ENCODE results near the gene VPS45.
"Not testable (repeated sequence)": the region's sequence is repeated elsewhere in the genome, so short reads cannot be mapped to it uniquely, and the experiment has no call there.

VPS45 gene

DNA sequence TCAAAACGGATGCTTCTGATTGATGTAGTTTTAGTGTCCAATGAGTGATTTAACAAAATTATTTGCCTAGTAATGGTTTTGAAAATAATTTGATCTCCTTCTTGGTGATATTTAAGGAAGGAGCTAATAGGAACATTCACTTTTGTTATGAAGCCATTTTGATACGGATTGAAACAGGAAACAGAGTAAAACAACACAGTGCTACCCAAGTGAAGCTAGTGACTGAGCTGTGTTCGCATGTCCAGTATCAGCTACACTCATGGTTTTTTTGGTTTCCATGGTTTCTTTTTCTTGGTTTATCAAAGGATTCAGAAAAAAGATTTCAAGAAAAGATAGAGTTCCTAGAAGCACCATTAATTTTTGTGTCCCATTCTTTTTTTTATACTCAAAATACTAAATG is 42.0 kb downstream of the VPS45 start:
- H3K9ac ChIP-seq (ENCODE audit: low read length), result no peak overlapping the region
- no peaks in the 10 kb centered on the region for H3K4me1 ChIP-seq (ENCODE audit: control insufficient read depth, insufficient read depth, low read length)
- peaks cover 4% of the 10 kb centered on the region for H3K36me3 ChIP-seq (ENCODE audit: control insufficient read depth, insufficient read depth, low read length)
- no peak overlapping the region for H3K4me3 ChIP-seq (ENCODE audit: low read length)
- no peaks in the 10 kb centered on the region for H3K27me3 ChIP-seq (ENCODE audit: control insufficient read depth, insufficient read depth, low read length)
- no peaks in the 10 kb centered on the region for H3K9me3 ChIP-seq (ENCODE audit: control insufficient read depth, low read length)

- Histone ChIP-seq H3K4me1 (ENCODE audit: control insufficient read depth, insufficient read depth, low read length) (no peaks in the 10 kb centered on the region), H3K9ac (ENCODE audit: low read length) (no peak overlapping the region), H3K9me3 (ENCODE audit: control insufficient read depth, low read length) (no peaks in the 10 kb centered on the region), H3K27me3 (ENCODE audit: control insufficient read depth, insufficient read depth, low read length) (no peaks in the 10 kb centered on the region), H3K36me3 (ENCODE audit: control insufficient read depth, insufficient read depth, low read length) (peaks cover 4% of the 10 kb centered on the region), H3K4me3 (ENCODE audit: low read length) (no peak overlapping the region)
Measured at GRCh38 chr1:150110116-150110515, 42.5 kb downstream of the VPS45 start.

DNA sequence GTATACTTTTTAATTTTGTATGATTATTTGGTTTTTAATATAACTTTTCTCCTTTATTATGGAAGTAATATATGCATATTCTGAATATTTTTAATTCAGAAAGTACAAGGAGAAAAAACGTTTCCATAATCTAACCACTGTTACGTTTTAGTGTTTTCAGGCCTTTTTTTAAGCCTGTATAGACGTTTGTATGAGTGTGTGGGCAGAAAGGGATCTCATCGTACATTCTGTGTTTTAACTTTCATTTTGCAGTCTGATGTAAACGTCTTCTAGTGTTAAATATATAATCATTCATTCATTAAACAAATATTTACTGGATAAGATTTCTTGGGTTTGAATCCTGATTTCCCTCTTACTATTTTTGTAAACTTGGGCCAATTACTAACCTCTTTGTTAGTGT is 44.1 kb downstream of the VPS45 start:
- Histone ChIP-seq H3K27me3 (ENCODE audit: control insufficient read depth, insufficient read depth, low read length) (no peaks in the 10 kb centered on the region), H3K9me3 (ENCODE audit: control insufficient read depth, low read length) (no peaks in the 10 kb centered on the region), H3K36me3 (ENCODE audit: control insufficient read depth, insufficient read depth, low read length) (peaks cover 4% of the 10 kb centered on the region), H3K9ac (ENCODE audit: low read length) (no peak overlapping the region), H3K4me3 (ENCODE audit: low read length) (no peak overlapping the region), H3K4me1 (ENCODE audit: control insufficient read depth, insufficient read depth, low read length) (no peaks in the 10 kb centered on the region)

DNA sequence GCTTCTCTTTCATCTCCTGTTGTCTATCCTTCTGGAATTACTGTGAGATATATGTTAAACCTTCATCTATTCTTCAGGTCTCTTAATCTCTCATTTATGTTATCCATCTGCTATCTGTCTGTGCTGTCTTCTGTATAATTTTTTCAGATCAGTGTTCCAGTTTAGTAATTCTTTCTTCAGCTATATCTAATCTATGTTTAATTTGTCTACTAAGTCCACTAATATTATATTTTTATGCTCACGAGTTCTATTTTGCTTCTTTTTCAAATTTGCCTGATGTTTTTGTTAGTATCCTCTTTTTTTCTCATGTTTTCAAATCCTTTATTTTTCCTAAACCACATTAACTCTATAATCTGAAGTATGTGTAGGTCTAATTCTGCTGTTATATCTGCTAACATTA is 47.5 kb downstream of the VPS45 start:
- H3K9ac ChIP-seq (ENCODE audit: low read length), result no peak overlapping the region
- H3K4me3 ChIP-seq (ENCODE audit: low read length), result no peak overlapping the region
- H3K9me3 ChIP-seq (ENCODE audit: control insufficient read depth, low read length), result no peaks in the 10 kb centered on the region
- peaks cover 4% of the 10 kb centered on the region for H3K36me3 ChIP-seq (ENCODE audit: control insufficient read depth, insufficient read depth, low read length)
- no peaks in the 10 kb centered on the region for H3K27me3 ChIP-seq (ENCODE audit: control insufficient read depth, insufficient read depth, low read length)
- no peaks in the 10 kb centered on the region for H3K4me1 ChIP-seq (ENCODE audit: control insufficient read depth, insufficient read depth, low read length)

DNA sequence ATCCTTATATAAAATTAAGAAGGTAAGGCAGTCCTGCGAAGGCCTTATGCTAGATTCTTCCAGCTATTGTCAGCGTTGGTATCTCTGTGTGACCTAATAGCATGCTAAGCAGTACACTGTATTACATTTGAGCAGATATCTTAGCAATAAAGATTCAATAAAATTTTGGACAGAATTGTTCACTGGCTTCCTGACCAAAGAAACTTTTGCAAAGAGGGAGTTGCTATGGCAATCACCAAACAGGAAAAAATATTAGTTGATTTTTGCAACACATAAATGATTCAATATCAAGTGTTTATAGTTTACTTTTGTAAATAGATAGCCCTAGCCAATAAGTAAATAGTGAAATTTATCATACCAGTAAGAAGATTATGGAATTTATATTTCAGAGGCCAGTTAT is 51.1 kb downstream of the VPS45 start:
- Histone ChIP-seq H3K9me3 (ENCODE audit: control insufficient read depth, low read length) (no peaks in the 10 kb centered on the region), H3K27me3 (ENCODE audit: control insufficient read depth, insufficient read depth, low read length) (no peaks in the 10 kb centered on the region), H3K9ac (ENCODE audit: low read length) (no peak overlapping the region), H3K4me3 (ENCODE audit: low read length) (no peak overlapping the region), H3K36me3 (ENCODE audit: control insufficient read depth, insufficient read depth, low read length) (no peaks in the 10 kb centered on the region), H3K4me1 (ENCODE audit: control insufficient read depth, insufficient read depth, low read length) (no peaks in the 10 kb centered on the region)

DNA sequence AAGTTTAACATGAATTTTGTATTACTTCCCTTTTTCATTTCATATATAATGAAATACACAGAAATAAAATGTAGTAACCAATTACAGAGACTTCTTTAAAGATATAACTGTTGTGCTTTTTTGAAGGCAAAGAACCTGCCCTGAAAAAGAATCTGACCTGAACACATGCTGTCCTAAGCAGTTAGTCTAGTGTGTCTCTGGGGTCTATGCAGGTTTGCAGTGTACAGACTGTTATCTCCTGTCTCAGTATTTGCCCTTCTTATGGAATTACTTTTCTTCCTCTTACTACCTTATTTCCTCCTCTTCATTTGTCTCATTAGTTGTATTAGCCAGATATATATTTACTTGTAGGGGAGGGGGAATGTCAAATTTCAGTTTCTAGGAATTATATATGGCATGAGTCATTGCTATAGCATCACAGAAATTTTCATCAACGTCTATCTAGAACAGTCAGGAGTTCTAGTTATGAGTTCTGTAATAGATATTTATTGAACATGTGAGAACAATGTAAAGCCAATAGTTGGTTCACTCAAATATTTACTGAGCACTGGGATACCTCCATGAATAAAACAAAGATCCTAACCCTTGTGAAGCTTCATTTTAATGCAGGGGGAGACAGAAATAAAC is 53.8 kb downstream of the VPS45 start:
- no peaks in the 10 kb centered on the region for H3K9me3 ChIP-seq (ENCODE audit: control insufficient read depth, low read length)
- no peaks in the 10 kb centered on the region for H3K4me1 ChIP-seq (ENCODE audit: control insufficient read depth, insufficient read depth, low read length)
- H3K4me3 ChIP-seq (ENCODE audit: low read length), result no peak overlapping the region
- H3K36me3 ChIP-seq (ENCODE audit: control insufficient read depth, insufficient read depth, low read length), result no peaks in the 10 kb centered on the region
- no peak overlapping the region for H3K9ac ChIP-seq (ENCODE audit: low read length)
- no peaks in the 10 kb centered on the region for H3K27me3 ChIP-seq (ENCODE audit: control insufficient read depth, insufficient read depth, low read length)

DNA sequence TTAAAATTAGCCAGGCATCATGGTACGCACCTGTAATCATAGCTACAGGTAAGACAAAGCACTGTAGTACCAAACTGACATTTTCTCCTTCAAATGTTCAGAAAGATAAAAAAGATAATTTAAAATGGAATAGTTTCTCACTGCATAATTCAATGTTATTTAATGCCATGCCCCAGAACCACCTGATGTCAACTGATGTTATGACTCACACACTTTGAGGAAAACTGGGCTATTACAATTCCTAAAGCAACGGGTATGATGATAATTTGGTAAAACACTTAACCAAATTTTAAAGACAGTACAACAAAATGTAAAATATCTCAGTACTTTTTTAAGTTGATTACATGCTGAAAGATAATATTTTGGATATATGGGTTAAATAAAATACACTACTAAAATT is 59.2 kb downstream of the VPS45 start:
- H3K4me1 ChIP-seq (ENCODE audit: control insufficient read depth, insufficient read depth, low read length), result no peaks in the 10 kb centered on the region
- no peak overlapping the region for H3K9ac ChIP-seq (ENCODE audit: low read length)
- no peak overlapping the region for H3K4me3 ChIP-seq (ENCODE audit: low read length)
- H3K27me3 ChIP-seq (ENCODE audit: control insufficient read depth, insufficient read depth, low read length), result no peaks in the 10 kb centered on the region
- H3K36me3 ChIP-seq (ENCODE audit: control insufficient read depth, insufficient read depth, low read length), result no peaks in the 10 kb centered on the region
- no peaks in the 10 kb centered on the region for H3K9me3 ChIP-seq (ENCODE audit: control insufficient read depth, low read length)

DNA sequence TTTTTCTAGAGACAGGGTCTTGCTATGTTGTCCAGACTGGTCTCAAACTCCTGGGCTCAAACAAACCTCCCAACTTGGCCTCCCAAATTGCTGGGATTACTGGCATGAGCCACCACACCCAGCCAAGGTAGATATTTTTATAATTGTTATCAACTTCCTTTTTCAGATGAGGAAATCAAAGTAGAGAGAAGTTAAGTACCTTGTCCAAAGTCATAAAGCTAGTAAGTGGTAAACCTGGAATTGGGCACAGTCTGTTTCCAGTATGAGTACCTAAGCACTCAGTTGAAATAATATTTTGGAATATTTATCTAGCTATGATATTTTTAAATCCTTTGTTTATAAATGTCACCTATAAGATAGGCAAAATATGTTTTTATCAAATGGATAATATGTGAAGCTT is 59.9 kb downstream of the VPS45 start:
- Histone ChIP-seq H3K9me3 (ENCODE audit: control insufficient read depth, low read length) (no peaks in the 10 kb centered on the region), H3K27me3 (ENCODE audit: control insufficient read depth, insufficient read depth, low read length) (no peaks in the 10 kb centered on the region), H3K4me1 (ENCODE audit: control insufficient read depth, insufficient read depth, low read length) (no peaks in the 10 kb centered on the region), H3K36me3 (ENCODE audit: control insufficient read depth, insufficient read depth, low read length) (no peaks in the 10 kb centered on the region), H3K4me3 (ENCODE audit: low read length) (no peak overlapping the region), H3K9ac (ENCODE audit: low read length) (no peak overlapping the region)

- H3K9me3 ChIP-seq (ENCODE audit: control insufficient read depth, low read length), result no peaks in the 10 kb centered on the region
- H3K4me1 ChIP-seq (ENCODE audit: control insufficient read depth, insufficient read depth, low read length), result no peaks in the 10 kb centered on the region
- no peaks in the 10 kb centered on the region for H3K27me3 ChIP-seq (ENCODE audit: control insufficient read depth, insufficient read depth, low read length)
- no peak overlapping the region for H3K4me3 ChIP-seq (ENCODE audit: low read length)
- H3K36me3 ChIP-seq (ENCODE audit: control insufficient read depth, insufficient read depth, low read length), result no peaks in the 10 kb centered on the region
- H3K9ac ChIP-seq (ENCODE audit: low read length), result no peak overlapping the region
Measured at GRCh38 chr1:150127868-150128267, 60.3 kb downstream of the VPS45 start.

GRCh38 chr1:150132372-150132771 is 64.8 kb downstream of the VPS45 start:
- Histone ChIP-seq H3K4me3 (ENCODE audit: low read length) (no peak overlapping the region), H3K9ac (ENCODE audit: low read length) (no peak overlapping the region), H3K4me1 (ENCODE audit: control insufficient read depth, insufficient read depth, low read length) (no peaks in the 10 kb centered on the region), H3K36me3 (ENCODE audit: control insufficient read depth, insufficient read depth, low read length) (no peaks in the 10 kb centered on the region), H3K27me3 (ENCODE audit: control insufficient read depth, insufficient read depth, low read length) (no peaks in the 10 kb centered on the region), H3K9me3 (ENCODE audit: control insufficient read depth, low read length) (no peaks in the 10 kb centered on the region)

DNA sequence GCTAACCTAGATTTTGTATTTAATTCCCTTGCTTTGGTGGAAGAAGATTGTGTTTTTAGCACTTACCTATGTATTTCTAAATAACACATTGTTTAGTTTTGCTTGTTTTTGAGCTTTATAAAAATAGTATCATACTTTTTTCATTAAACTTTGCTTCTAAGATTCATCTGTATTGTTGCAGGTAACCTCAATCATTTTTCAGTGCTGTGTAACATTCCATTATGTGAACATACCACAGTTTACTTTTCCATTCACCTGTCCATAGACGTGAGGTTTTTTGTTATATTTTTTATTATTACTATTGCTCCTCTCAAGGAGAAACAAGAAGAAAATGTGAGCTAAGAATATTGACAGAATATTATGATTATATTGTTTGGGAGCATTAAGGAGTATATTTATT is 67.0 kb downstream of the VPS45 start:
- Histone ChIP-seq H3K27me3 (ENCODE audit: control insufficient read depth, insufficient read depth, low read length) (no peaks in the 10 kb centered on the region), H3K9me3 (ENCODE audit: control insufficient read depth, low read length) (no peaks in the 10 kb centered on the region), H3K4me3 (ENCODE audit: low read length) (no peak overlapping the region), H3K36me3 (ENCODE audit: control insufficient read depth, insufficient read depth, low read length) (no peaks in the 10 kb centered on the region), H3K9ac (ENCODE audit: low read length) (no peak overlapping the region), H3K4me1 (ENCODE audit: control insufficient read depth, insufficient read depth, low read length) (no peaks in the 10 kb centered on the region)

DNA sequence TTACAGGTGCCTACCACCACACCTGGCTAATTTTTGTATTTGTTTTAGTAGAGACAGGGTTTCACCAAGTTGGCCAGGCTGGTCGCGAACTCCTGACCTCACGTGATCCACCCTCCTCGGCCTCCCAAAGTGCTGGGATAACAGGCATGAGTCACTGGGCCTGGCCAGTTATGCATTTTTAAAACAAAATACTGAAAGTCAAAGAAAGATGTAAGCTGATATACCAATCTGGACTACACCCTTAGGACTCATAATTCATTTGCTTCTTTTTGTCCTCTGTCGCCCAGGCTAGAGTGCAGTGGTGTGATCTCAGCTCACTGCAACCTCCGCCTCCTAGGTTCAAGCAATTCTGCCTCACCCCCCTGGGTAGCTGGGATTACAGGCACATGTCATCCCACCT is 67.8 kb downstream of the VPS45 start:
- not testable (repeated sequence) for H3K36me3 ChIP-seq (ENCODE audit: control insufficient read depth, insufficient read depth, low read length); H3K4me3 ChIP-seq (ENCODE audit: low read length); H3K9ac ChIP-seq (ENCODE audit: low read length); H3K4me1 ChIP-seq (ENCODE audit: control insufficient read depth, insufficient read depth, low read length); H3K27me3 ChIP-seq (ENCODE audit: control insufficient read depth, insufficient read depth, low read length); H3K9me3 ChIP-seq (ENCODE audit: control insufficient read depth, low read length)

- no peaks in the 10 kb centered on the region for H3K36me3 ChIP-seq (ENCODE audit: control insufficient read depth, insufficient read depth, low read length)
- H3K9me3 ChIP-seq (ENCODE audit: control insufficient read depth, low read length), result no peaks in the 10 kb centered on the region
- H3K4me3 ChIP-seq (ENCODE audit: low read length), result no peak overlapping the region
- H3K4me1 ChIP-seq (ENCODE audit: control insufficient read depth, insufficient read depth, low read length), result no peaks in the 10 kb centered on the region
- no peaks in the 10 kb centered on the region for H3K27me3 ChIP-seq (ENCODE audit: control insufficient read depth, insufficient read depth, low read length)
- no peak overlapping the region for H3K9ac ChIP-seq (ENCODE audit: low read length)
Measured at GRCh38 chr1:150138044-150138443, 70.5 kb downstream of the VPS45 start.

Measured in mucosa of stomach (tissue), 1 donor.